ENCODE measurements around the gene CRPPA.

DNA sequence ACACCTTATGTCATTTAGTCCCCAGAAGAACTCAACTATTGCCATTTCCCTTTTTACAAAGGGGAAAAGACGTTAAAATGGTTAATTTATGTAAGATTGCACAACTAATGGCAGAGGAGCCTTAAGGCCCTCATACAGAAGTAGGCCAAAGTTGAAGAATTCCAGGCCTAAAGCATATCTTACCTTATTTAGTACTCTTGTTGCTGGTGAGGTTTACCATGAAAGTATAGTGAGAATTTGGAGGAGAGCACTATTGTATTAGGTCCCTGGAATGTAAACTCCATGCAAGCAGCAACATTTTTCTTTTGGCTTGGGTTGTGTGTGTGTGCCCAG is 731 bp upstream of the CRPPA start:
- no peak for TF ChIP-seq EZH2 (IDR thresholded peaks at IDR 0.05; ENCODE audit: borderline replicate concordance)
- no peak for TF ChIP-seq CTCF (IDR thresholded peaks at IDR 0.05; ENCODE audit: poor library complexity)
- no peak for TF ChIP-seq EZH2phosphoT487 (IDR thresholded peaks at IDR 0.05; ENCODE audit: low read depth, severe bottlenecking, unreplicated experiment)
